ENCODE measurements around the gene FAM177B.

DNA sequence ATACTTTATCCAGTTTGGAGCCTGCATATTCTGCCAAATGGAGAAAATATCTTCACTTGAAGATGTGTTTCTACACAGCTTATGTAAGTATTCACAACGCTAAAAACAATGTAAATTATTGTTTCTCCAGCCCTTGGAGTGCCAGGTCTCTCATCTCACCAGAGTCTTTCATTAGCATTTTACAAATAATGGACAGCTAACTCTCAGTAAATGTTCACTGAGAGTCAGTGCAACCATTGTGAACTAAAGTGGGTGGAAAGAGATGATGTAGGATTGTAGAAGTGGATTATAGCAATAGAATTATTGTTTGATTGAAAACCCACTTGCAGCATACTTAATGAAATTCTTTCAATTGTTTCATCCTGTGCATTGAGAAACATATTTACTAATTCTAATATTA, 8.3 kb upstream of the FAM177B start:
- TF ChIP-seq, protein P1, sequence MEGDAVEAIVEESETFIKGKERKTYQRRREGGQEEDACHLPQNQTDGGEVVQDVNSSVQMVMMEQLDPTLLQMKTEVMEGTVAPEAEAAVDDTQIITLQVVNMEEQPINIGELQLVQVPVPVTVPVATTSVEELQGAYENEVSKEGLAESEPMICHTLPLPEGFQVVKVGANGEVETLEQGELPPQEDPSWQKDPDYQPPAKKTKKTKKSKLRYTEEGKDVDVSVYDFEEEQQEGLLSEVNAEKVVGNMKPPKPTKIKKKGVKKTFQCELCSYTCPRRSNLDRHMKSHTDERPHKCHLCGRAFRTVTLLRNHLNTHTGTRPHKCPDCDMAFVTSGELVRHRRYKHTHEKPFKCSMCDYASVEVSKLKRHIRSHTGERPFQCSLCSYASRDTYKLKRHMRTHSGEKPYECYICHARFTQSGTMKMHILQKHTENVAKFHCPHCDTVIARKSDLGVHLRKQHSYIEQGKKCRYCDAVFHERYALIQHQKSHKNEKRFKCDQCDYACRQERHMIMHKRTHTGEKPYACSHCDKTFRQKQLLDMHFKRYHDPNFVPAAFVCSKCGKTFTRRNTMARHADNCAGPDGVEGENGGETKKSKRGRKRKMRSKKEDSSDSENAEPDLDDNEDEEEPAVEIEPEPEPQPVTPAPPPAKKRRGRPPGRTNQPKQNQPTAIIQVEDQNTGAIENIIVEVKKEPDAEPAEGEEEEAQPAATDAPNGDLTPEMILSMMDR (IDR thresholded peaks at IDR 0.05) = no peak
- TF ChIP-seq POLR2A (IDR thresholded peaks at IDR 0.05) = no peak
